Kidney capillary endothelial cell (primary cell): ENCODE data around the gene ABR.
"Not testable (repeated sequence)": the region's sequence is repeated elsewhere in the genome, so short reads cannot be mapped to it uniquely, and the experiment has no call there.

Experiments
- DNase-seq: peaks from one replicate; pipeline ENCODE4 v3.0.0-alpha.2; 2018; ENCODE audit warnings: low spot score

ABR gene

DNA sequence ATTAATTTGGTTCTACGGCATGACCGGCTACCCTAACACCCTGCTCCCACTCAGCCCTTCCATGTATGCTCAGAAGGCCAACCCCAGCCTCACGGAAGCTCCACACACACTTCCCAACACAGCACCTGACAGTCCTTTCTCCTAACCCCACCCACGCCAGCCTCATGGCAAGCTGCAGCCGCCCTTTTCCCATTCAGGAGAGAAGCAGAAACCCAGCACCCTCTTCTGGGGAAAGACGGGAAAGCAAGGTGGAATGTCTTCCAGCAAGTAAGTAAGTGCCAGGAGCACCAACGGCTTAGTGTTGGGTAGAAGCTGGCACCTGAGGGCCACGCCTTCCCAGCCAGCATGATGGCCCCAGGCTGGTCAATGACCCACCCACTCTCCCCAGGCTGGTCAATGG, 32.1 kb downstream of the ABR start:
- peak; percentile 33 for DNase-seq

DNA sequence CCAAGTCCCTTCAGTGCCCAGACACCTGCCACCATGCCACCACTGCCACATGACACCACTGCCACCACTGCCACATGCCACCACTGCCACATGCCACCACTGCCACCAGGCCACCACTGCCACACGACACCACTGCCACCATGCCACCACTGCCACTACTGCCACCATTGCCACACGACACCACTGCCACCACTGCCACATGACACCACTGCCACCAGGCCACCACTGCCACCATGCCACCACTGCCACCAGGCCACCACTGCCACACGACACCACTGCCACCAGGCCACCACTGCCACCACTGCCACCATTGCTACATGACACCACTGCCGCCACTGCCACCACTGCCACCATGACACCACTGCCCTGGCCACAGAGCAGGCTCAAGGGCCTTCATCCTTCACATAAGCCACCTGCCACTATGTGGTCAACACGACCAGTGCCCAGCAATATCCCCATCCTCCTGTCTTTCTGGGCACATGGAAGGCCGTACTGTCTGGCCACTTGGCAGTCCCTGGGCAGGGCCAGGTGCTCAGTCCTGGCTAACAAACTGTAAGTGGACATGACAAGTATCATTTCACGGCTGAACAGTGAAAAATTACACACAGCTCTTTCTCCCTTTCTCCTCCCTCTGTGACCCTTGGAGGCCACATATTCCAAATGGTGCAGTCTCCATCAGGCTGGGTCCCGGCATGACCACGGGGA, 33.1 kb downstream of the ABR start:
- no peak for DNase-seq

DNA sequence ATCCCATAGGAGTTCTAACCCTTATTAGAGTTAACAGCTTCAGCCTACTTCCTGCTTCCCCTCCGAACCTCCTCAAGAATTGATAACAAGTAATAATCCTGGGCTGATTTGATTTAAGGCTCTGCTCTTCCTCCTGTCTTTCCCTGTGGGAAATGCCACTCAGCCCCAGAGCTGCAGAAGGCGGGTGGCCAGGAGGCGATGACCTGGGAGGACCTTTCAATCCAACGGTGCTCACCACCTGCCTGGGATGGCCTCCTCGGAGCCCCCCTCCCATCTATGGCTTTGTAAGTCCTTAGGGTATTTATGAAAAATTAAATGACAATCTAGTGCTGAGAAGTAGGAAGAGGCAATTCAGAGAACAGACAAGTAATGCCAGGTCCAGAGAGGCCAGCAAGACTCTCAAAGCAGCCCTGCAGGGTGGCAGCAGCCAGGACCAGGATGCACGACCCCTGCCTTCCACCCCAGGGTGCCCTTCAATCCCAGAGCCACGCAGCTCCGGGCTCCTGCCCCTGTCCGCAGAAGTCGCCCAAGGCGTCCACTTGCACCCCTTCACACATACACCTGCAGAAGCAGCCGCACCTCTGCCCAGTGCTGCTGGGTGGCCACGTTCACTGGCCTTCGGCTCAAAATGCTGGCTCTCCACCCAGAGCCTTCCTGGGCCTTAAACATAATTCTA, 34.3 kb downstream of the ABR start:
- DNase-seq = no peak

DNA sequence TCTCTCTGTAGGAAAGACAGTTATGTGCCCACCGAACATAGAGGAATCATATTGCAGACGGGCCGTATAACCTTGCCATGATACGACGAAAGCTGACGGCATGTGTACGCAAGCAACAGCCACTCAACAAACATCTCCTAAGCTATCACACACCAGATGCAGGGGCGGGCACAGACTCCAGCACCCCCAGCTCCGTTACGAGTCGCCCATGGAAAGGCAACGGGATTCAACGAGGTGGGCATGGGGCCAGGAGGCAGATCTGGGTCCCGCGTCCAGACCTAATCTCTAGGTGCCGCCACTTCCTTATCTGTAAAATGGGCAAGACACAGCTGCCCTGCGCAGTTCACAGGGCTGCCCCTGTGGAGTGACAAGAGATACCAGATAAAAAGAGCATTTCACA, 35.6 kb downstream of the ABR start:
- DNase-seq = no peak

DNA sequence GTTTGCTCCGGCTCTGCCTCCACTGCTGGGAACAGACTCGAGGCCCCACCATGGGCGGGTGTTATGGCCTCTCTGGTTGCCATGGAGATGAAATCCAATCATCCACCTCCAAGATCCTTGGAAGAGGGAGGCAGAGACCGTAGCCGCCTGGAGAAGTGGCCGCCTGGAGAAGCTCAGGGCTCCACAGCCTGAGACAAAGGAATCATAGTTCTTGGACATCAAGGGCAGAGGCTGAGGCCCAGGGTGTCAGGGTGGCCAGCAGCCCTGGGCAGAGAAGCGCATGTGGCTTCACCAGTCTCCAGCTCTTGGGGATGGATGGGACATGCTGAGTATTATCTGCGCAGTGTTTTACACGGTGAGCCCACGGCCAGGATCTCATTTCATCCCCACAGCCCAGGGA, 36.2 kb downstream of the ABR start:
- DNase-seq = no peak

DNA sequence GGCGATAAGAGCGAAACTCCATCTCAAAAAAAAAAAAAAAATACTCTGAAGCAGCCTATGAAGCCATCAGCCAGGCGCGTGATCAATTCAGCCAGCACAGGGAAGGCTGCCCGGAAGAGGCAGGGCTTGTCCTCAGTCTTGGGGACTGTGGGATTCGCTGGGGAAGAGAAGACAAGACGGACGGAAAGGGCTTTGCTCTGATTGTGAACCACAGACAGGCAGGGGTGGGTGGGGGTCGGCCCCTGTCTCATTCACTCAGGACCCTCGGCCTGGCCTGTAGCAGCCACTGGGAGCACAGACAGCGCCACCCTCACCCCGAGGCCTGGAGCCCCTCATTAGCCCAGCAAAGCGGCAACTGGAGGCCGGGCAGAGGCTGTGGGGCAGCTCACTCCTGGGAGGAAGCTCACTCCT, 37.2 kb downstream of the ABR start:
- no peak for DNase-seq

DNA sequence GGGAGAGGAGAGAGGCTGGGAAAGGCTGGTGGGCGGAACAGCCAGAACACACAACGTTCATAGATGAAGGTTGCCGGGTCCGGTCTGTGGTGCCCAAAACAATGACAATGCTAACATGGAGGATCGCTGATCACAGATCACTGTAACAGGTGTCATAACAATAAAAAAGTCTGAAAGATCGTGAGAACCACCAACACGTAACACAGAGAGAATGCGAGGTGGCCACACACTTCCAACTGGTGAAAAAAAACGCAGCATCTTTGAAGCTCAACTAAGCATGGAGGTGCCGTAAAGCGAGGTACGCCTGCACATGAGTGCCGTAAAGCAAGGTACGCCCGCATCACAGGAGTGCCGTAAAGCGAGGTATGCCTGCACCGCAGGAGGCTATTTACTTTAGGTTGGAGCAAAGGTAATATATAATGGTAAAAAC, 42.3 kb downstream of the ABR start:
- no peak for DNase-seq

DNA sequence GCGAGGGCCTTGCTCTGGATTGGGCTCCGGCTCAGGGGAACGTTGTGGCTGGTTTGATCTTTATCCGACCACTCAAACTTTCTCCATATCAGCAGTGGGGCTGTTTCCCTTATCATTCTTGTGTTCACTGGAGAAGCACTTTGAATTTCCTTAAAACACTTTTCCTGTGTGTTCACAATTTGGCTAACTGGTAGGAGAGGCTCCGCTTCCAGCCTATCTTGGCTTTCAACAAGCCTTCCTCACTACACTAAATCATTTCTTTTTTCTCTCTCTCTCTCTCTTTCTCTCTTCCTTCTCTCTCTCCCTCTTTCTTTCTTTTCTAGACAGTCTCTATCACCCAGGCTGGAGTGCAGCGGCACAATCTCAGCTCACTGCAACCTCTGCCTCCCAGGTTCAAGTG, 43.0 kb downstream of the ABR start:
- DNase-seq = no peak

DNA sequence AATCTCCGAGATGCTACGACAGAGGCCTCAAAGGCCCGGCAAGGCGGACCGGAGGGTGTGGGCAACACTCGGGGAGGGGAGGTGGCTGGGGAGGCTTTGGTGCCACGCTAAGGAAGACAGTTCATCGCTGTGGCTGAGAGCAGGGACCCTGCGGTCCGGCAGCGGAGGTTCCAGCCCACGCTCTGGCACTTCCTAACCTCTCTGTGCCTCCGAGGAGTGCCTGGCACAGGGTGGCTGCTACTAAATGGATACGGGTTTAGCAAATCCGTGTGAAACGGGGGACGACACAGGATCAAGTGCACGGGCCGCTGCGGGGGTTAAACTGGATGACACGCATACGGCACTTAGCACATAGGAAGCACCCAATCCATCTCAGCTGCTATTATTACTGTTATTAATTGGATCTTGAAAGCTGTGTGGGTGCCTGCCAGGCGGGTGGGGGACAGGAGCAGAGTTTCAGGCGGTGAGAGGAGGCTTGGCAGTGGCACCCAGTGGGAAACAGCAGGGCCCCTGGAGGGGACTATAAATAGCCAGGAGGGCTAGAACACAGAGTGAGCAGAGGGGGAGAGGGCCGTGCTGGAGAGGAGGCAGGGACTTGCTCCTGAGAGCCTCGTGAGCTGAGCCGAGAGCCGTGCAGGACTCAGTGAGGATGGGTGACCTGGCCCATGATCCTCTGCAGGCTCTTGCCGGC, 45.0 kb downstream of the ABR start:
- DNase-seq = no peak

DNA sequence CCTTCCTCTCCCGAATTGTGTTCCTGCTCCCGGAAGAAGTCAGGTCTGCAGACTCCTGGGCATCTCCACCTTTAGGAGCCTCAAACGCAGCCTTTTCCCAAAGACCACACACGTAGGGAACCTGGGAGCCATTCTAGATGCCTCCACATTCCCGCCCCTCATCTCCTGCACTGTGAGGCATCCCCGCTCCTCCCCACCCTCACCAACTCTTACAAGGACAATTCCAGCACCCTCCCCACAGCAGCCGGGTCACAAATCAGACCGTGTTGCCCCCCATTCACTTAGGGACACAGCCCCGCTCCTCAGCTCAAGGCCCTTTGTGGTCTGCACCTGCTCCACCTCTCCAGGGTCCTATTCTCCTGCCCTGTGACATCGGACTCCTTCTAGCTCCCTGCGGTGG, 49.6 kb downstream of the ABR start:
- DNase-seq = no peak

DNA sequence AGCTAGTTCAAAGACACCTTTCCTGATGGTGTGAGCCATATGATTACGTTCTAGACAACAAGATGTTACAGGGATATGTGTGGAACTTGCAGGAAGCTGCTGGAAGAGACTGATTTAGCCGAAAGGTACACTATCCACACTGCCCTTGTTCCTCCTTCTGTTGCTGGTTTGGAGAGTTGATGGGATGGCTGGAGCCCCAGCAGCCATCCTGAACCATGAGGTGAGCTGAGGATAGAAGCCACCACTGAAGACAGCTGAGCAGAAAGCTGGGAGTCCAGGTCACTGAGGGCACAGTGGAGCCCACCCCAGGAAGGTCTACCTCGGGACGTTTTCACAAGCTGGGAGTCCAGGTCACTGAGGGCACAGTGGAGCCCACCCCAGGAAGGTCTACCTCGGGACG, 51.3 kb downstream of the ABR start:
- not testable (repeated sequence) for DNase-seq

DNA sequence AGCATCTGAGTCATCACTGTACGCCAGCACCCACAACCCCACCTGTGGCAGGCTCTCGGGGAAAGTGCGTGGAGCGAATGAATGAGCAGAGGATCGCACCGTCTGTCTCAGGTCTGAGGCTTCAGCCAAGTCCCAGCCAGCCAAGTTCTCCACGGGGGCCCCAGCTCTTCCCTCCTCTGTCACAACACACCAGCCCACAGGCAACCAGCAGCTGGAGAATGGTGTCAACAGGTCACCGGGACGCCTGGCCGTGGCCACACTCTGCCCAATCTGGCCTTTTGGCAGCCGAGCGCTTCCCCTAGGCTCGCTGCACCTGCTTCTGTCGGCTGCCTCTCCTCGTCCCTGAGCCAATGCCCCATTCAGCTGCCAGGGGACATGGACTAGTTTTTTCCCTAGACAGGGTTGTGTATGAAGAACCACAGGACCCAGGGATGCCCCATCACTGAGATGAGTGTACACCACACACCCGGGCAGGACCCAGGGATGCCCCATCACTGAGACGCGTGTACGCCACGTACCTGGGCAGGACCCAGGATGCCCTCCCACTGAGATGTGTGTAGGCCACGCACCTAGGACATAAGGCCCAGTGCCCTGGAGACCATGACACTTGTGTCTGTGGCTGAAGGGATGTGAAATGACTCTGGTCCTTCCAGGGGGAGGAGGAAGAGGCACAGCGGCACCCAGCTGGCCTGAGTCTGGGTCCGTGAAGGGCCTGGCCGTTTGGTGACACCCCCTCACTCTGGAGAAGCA, 52.8 kb downstream of the ABR start:
- no peak for DNase-seq

DNA sequence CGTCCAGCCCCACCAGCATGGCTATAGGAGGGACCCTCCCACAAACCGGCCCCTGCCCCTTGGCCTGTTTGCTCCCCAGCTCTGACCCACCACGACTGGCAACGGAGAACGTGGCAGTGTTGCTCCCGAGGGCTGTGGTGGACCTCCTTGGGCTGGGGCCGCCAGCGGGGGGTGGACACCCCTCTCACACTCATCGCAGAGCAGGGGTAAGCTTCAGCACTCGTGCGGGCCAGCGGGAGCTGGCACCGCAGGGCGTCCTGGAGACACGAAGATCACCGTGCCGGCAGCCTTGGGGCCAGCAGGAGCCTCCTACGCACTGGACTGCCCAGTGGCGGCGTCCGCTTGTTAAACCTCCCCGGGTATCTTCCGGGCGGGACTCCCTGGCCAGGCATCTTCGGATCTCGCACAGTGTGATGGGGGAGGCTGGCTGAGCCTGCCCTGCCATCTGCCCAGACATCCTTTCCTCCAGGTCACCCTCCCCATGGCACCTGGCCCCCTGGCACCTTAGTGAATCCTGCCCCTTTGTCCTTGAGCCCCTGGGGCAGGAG, 53.5 kb downstream of the ABR start:
- no peak for DNase-seq

DNA sequence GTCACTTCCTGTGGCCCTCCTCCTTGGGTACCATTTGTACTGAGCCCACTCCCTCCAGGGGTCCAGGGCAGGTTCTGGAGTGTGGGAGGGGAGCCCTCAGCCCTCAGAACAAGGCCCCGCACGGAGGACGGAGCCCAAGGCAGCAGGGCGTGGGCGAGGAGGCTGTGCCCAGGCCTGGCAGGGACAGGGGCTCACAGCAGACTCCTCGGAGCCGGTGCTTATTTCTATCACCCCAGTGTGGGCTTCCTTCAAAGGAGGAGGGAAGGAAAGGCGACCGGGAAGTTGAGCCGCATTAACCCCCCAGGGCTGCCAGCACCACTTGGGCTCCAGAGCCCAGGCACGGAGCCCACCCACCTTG, 54.0 kb downstream of the ABR start:
- no peak for DNase-seq

DNA sequence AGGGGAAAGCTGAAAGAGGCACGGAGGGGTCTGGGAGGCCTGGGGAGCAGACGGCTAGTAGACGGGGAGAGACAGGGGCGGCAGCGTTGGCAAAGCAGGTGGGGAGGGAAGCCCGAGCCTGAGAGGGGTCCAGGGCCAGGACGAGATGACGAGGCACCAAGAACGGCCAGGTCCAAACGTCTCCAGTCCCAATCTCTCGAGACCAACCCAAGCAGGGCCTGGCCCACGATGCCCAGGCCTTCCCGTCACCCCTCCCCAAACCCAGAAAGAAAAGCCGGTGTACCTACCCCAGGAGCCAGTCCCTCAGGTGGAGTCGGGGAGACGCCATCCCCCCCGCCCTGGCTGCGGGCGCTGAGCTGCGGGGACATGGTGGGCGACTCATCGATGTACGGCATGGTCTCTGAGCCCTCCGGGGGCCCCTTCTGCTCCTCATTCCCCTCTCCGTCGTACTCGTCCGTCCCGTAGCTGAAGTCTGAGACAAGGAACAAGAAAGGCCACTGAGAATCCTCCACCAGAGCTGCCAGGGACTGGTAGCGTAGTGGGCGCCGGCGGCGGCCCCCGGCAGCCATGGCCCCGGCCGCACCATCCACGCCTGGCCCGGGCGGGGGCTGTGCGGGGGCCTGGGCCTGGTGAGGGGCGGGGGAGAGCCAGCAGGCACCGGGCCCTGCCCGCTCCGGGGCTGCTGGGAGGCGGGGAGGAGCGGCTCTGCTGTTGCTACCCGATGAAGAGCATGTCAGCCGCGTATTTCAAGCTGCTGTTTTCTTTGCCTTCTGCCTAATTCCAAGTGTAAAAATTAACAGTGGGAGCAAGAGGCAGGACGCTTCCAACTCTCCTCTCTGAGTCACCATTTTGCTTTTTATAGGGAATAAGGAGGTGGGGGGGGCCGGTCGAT, 54.6 kb downstream of the ABR start:
- no peak for DNase-seq

DNA sequence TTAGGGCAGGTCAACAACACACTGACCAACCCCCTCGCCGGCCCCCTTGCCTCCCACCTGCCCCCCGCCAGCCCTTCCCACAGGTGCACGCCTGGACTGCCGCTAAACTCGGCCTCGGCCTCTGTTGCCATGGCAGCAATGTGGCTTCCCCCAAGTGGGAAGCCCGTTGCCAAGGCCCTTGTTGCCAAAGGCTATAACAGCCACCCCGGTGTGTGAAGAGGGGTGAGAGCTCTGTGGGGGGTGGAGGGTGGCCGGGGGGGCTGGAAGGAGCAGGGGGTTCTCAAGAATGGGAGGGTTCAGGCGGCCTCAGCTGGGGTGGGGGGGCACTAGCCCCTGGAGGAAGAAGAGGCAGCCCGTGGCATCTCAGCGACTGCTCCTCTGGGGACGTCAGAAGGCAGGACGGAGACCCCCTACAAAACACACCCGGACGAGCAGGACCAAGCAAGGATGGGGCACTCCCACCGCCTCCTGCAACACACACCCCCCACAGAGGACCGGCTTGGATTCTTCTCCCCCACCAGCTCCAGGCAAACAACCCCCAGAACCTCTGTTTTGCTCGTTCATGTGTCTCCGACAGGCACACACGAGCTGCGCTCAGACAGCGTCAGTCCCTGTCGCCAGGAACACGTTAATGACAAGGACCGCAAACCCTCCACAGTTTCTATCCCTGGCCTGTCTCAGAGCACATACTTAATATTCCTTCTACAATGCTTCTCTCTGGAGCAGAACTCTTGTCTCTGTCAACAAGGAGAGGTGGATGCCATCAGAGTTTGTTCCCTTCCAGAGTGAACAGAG, 55.7 kb downstream of the ABR start:
- no peak for DNase-seq

DNA sequence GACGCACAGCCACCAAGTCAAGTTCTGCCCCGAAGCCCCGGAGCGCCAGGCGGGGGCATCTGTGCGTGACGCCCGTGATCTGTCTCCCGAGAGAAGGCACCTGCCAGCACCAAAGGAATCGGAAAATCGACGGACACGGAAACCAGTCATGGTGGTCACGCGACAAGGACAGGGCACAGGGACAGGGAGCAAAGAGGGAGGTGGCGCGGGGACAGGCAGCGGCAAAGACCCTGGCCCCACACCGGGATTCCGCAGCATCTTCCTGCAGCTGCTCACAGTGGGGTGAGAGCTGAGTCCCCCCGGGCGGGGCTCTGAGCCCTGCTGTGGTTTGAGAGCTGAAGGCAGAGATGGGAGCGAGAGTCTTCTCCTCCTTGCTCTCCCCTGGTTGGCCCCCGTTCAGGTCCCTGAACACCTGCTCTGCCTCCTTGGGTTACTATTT, 56.4 kb downstream of the ABR start:
- no peak for DNase-seq

DNA sequence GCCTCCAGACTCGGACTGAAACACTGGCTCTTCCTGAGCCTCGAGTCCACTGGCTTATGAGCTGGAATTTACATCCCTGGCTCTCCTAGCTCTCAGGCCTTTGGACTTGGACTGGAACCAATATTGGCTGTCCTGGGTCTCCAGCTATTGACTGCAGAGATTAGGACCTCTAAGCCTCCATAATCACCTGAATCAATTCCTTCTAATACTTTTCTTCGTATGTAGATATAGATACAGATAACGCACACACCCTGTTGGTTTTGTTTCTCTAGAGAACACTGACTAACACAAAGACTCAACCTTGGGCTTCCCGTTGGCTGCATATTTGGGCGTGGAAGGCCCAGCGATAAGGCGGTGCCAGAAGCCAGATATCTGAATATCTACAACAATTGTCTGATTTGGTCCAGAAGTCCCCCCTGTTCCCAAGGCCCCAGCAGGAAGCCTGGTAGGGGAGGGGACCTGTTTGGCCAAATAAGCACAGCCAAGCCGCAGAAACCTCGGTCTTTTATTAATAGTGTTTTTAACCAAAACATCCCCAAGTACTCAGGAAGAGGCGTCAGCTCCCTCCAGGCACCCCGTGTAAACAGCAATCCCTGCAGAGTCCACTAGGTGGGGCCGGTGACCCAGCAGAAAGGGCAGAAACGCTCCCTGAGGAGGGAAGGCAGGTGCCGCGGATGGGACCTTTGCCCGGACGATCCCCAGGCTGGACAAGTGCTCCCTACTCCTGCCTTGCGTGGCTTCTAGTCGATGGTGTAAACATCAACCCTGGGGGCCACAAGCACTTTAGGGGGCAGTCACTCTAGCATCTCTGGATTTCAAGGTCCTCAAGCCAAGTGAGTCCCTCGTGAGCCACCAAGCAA, 57.0 kb downstream of the ABR start:
- peak; percentile 69 for DNase-seq

DNA sequence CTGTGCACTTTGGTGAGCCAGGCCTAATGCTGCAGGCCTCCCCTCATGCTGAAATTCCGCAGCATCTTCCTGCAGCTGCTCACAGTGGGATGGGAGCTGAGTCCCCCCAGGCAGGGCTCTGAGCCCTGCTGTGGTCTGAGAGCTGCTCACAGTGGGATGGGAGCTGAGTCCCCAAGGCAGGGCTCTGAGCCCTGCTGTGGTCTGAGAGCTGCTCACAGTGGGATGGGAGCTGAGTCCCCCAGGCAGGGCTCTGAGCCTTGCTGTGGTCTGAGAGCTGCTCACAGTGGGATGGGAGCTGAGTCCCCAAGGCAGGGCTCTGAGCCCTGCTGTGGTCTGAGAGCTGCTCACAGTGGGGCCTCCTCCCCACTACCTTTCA, 58.4 kb downstream of the ABR start:
- not testable (repeated sequence) for DNase-seq
